Mesodermal cell (in vitro differentiated cells): ENCODE measurements around the gene LRRC52.

Experiments used
- H3K27ac ChIP-seq: 2 replicates; pipeline ENCODE4 v1.7.0; 2013; ENCODE audit warnings: mild to moderate bottlenecking, low read depth, low read length, moderate library complexity; ENCODE audit not compliant: severe bottlenecking
- H3K36me3 ChIP-seq: 2 replicates; pipeline ENCODE4 v1.7.1; 2013; ENCODE audit warnings: mild to moderate bottlenecking, low read length, moderate library complexity; ENCODE audit not compliant: control insufficient read depth, insufficient read depth
- H3K4me1 ChIP-seq: one replicate; pipeline ENCODE4 v1.7.1; 2013; ENCODE audit warnings: mild to moderate bottlenecking, low read length; ENCODE audit not compliant: insufficient read depth, control insufficient read depth, poor library complexity, severe bottlenecking
- H3K4me3 ChIP-seq: 2 replicates; pipeline ENCODE4 v1.7.0; 2013; ENCODE audit warnings: low read length, control low read depth, mild to moderate bottlenecking; ENCODE audit not compliant: insufficient read depth, poor library complexity, severe bottlenecking; ENCODE audit errors: extremely low read depth
- H3K9me3 ChIP-seq: 2 replicates; pipeline ENCODE4 v1.7.1; 2013; ENCODE audit warnings: mild to moderate bottlenecking, low read length, moderate library complexity; ENCODE audit not compliant: control insufficient read depth
- WGBS, 2 experiments: methylation state at CpG; one replicate each; pipeline ENCODE4 v1.1.5; 2013; ENCODE audit warnings: missing lambda C conversion rate in 2 of 2; ENCODE audit not compliant: insufficient coverage in 2 of 2; 5-methylcytosine and 5-hydroxymethylcytosine counted together

LRRC52 gene

GRCh38 chr1:165539306-165539705 lies 4.5 kb upstream of the LRRC52 start:
- Histone ChIP-seq H3K36me3 (no peaks in the 10 kb centered on the region), H3K9me3 (no peaks in the 10 kb centered on the region), H3K4me1 (no peaks in the 10 kb centered on the region), H3K4me3 (no peak overlapping the region), H3K27ac (peak overlapping the region; percentile 1)
- 93% methylated on average over 3 of the region's 4 CpGs; no CpG with 5 or more reads in 1 of the 2 experiments for whole genome bisulfite sequencing, 2 experiments

GRCh38 chr1:165539908-165540307 lies 3.9 kb upstream of the LRRC52 start:
- Histone ChIP-seq H3K4me1 (no peaks in the 10 kb centered on the region), H3K36me3 (no peaks in the 10 kb centered on the region), H3K9me3 (no peaks in the 10 kb centered on the region), H3K27ac (peak overlapping the region; percentile 1), H3K4me3 (no peak overlapping the region)
- WGBS, 2 experiments = 80 to 100% methylated on average over 2 of the region's 3 CpGs

DNA sequence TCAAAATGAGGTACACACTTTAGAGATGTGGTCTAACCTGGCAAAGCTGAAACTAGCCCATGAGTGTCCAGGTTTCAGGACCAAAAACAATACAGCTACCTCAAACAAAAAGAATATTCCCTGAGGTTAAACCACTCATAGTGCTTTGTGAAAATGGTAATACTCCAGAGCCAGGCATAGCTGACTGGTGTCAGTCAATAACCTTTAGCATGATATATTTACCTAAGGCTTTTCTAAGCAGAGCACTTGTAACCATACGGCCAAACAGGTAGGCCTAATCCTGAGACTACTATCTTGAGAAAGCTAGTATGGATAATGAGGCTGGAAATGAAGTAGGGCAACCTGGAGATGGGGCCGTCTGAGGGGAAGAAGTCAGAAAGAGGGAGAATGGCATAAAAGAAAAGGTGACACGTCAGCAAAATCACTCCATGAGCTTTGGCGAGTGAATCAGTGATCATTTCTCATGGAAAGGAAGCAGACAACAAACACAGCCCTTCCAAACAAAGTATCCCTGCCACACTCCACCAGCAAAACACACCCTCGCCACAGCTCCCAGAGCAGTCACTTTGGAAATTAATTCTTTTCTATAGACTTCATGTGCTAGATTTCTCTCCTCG lies 1.7 kb upstream of the LRRC52 start:
- WGBS, 2 experiments = 80 to 90% methylated on average over 2 to 3 of the region's 6 CpGs
- Histone ChIP-seq H3K4me3 (no peak overlapping the region), H3K9me3 (no peaks in the 10 kb centered on the region), H3K36me3 (no peaks in the 10 kb centered on the region), H3K4me1 (no peaks in the 10 kb centered on the region), H3K27ac (no peak overlapping the region)

DNA sequence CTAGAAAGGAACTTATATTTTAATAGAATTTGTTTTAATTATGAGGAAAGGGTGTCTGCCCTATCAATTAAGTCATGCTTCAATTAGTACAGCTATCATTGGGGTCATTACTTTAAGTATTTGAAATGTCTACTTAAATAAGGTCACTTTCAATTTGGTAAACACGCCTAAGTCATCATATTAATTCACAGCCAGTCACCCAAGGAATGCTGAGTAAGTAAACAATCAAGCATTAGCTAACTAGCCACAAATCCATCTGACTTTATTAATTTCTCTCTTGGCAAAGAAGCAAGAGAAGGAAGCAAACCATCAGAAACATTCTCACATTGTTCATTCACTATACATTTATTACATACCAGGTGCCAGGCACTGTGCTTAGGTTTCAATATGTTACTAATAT lies 1.2 kb upstream of the LRRC52 start:
- H3K27ac ChIP-seq = no peak overlapping the region
- H3K4me1 ChIP-seq = no peaks in the 10 kb centered on the region
- H3K4me3 ChIP-seq = no peak overlapping the region
- H3K36me3 ChIP-seq = no peaks in the 10 kb centered on the region
- WGBS, 2 experiments = 0% methylated on average over 1 of the region's 1 CpG; no CpG with 5 or more reads in 1 of the 2 experiments
- no peaks in the 10 kb centered on the region for H3K9me3 ChIP-seq

- Histone ChIP-seq H3K9me3 (no peaks in the 10 kb centered on the region), H3K4me3 (no peak overlapping the region), H3K4me1 (no peaks in the 10 kb centered on the region), H3K27ac (no peak overlapping the region), H3K36me3 (no peaks in the 10 kb centered on the region)
Observed at GRCh38 chr1:165544996-165545395, 1.2 kb downstream of the LRRC52 start.

GRCh38 chr1:165545974-165546373 lies 2.2 kb downstream of the LRRC52 start:
- Histone ChIP-seq H3K9me3 (no peaks in the 10 kb centered on the region), H3K36me3 (no peaks in the 10 kb centered on the region), H3K27ac (no peak overlapping the region), H3K4me1 (no peaks in the 10 kb centered on the region), H3K4me3 (no peak overlapping the region)
- 63 to 71% methylated on average over 2 of the region's 2 CpGs for WGBS, 2 experiments

DNA sequence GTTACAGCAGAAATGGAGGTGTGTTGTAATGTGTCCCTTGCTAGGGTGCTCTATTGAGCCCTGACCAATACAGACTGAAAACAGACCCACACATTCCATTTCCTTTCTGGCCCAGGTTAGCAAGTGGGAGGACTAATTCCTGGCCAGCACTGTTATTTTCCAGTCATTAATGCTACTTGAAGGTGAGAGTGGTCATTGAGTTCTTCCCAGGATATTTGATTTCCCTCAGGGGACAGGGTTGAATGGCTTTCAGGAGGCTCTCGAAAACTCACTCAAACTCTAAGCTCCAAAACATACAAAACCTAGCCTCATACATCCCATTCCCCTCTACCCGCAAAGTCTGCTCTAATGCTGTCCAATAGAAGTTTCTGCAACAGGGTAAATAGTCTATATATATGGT lies 6.2 kb downstream of the LRRC52 start:
- no peak overlapping the region for H3K27ac ChIP-seq
- WGBS, 2 experiments = no CpG with 5 or more reads among the region's 2 CpGs
- no peaks in the 10 kb centered on the region for H3K36me3 ChIP-seq

GRCh38 chr1:165551469-165551868 lies 7.7 kb downstream of the LRRC52 start:
- H3K4me1 ChIP-seq = no peaks in the 10 kb centered on the region
- no peak overlapping the region for H3K27ac ChIP-seq
- no peaks in the 10 kb centered on the region for H3K9me3 ChIP-seq
- WGBS, 2 experiments = 74 to 82% methylated on average over 1 to 3 of the region's 3 CpGs
- no peak overlapping the region for H3K4me3 ChIP-seq
- no peaks in the 10 kb centered on the region for H3K36me3 ChIP-seq

More for the DNA sequence above, 6.2 kb downstream of the LRRC52 start:
- H3K9me3 ChIP-seq = no peaks in the 10 kb centered on the region
- no peaks in the 10 kb centered on the region for H3K4me1 ChIP-seq
- H3K4me3 ChIP-seq = no peak overlapping the region

GRCh38 chr1:165560883-165561656 lies 17.3 kb downstream of the LRRC52 start:
- H3K9me3 ChIP-seq = no peaks in the 10 kb centered on the region
- no peaks in the 10 kb centered on the region for H3K36me3 ChIP-seq
- H3K4me3 ChIP-seq = no peak overlapping the region
- no peak overlapping the region for H3K27ac ChIP-seq
- WGBS, 2 experiments = 45 to 70% methylated on average over 5 of the region's 9 CpGs
- H3K4me1 ChIP-seq = no peaks in the 10 kb centered on the region

GRCh38 chr1:165562571-165562970 lies 18.8 kb downstream of the LRRC52 start:
- Histone ChIP-seq H3K4me1 (no peaks in the 10 kb centered on the region), H3K36me3 (no peaks in the 10 kb centered on the region), H3K27ac (no peak overlapping the region), H3K4me3 (no peak overlapping the region), H3K9me3 (no peaks in the 10 kb centered on the region)
- WGBS, 2 experiments = 93 to 94% methylated on average over 5 of the region's 7 CpGs

DNA sequence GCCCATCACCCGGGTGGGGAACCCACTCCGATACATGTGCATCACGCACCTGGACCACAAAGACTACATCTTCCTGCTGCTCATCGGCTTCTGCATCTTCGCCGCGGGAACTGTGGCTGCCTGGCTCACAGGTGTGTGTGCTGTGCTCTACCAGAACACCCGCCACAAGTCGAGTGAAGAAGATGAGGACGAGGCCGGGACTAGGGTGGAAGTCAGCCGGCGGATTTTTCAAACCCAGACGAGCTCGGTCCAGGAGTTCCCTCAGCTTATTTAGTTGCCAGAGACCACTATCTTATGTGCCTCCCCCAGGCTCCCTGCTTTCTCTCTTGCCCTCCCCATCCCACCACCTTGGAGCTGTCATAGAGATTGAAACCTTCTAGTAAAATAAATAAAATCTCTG lies 19.8 kb downstream of the LRRC52 start:
- Histone ChIP-seq H3K27ac (no peak overlapping the region), H3K36me3 (no peaks in the 10 kb centered on the region), H3K4me3 (no peak overlapping the region), H3K9me3 (no peaks in the 10 kb centered on the region), H3K4me1 (no peaks in the 10 kb centered on the region)
- 91 to 95% methylated on average over 14 to 15 of the region's 15 CpGs for WGBS, 2 experiments
